IMR-90 (cell line): ENCODE data around the gene MSI2. TPM values are rescaled to one million over a fixed set of nuclear protein-coding genes. Genes with fewer than 3 reads are reported as not detected.

Experiments used
- ATAC-seq: fragments of 200-7000 bp; cut with Tn5 transposase; 2 replicates; pipeline ENCODE4 v1.9.1; 2020; ENCODE audit warnings: low read depth, mild to moderate bottlenecking, moderate library complexity
- BruUV-seq: library from RNA; stranded (reverse); fragments of 400-500 nt; replicated peaks from 2 replicates; lab custom pipeline; 2021; lab: Mats Ljungman, UMichigan
- CTCF ChIA-PET: fragments of 300-600 bp; formaldehyde crosslinking; extraction: SDS; loops from one replicate; lab custom pipeline; 2021; ENCODE audit warnings: antibody characterized with exemption; lab: Yijun Ruan, JAX
- POLR2A ChIA-PET: fragments of 300-600 bp; sonication (Branson Sonifier 250); formaldehyde crosslinking; loops from one replicate; lab custom pipeline; 2022; ENCODE audit warnings: antibody characterized with exemption; ENCODE audit not compliant: unreplicated experiment; lab: Charles Lee
- DNase-seq: peaks from one replicate; pipeline ENCODE4 v3.0.0; 2013
- H2AFZ ChIP-seq: replicated peaks from 2 replicates; pipeline ENCODE3; 2013; ENCODE audit warnings: low read length, mild to moderate bottlenecking; ENCODE audit not compliant: poor library complexity
- H2AK5ac ChIP-seq: 2 replicates; pipeline ENCODE4 v1.6.1; 2013; ENCODE audit warnings: low read depth, low read length, inconsistent platforms
- H2AK9ac ChIP-seq: replicated peaks from 2 replicates; pipeline ENCODE3; 2013; ENCODE audit warnings: mild to moderate bottlenecking, low read depth, low read length, moderate library complexity; ENCODE audit not compliant: poor library complexity
- H2BK120ac ChIP-seq: 2 replicates; pipeline ENCODE4 v1.6.1; 2013; ENCODE audit warnings: low read depth, low read length, inconsistent platforms
- H2BK15ac ChIP-seq: 3 replicates; pipeline ENCODE4 v1.6.1; 2013; ENCODE audit warnings: low read depth, low read length, inconsistent platforms
- H2BK20ac ChIP-seq: 2 replicates; pipeline ENCODE4 v1.6.1; 2013; ENCODE audit warnings: low read depth, mild to moderate bottlenecking, inconsistent platforms, low read length, moderate library complexity
- H2BK5ac ChIP-seq: 2 replicates; pipeline ENCODE4 v1.6.1; 2013; ENCODE audit warnings: mild to moderate bottlenecking, low read depth, low read length, inconsistent platforms; ENCODE audit not compliant: poor library complexity, severe bottlenecking
- H3K14ac ChIP-seq: replicated peaks from 2 replicates; pipeline ENCODE4 v1.6.1; 2013; ENCODE audit warnings: low read depth, low read length, inconsistent platforms
- H3K18ac ChIP-seq: 2 replicates; pipeline ENCODE4 v1.6.1; 2013; ENCODE audit warnings: low read depth, low read length, control low read depth
- H3K23ac ChIP-seq: 2 replicates; pipeline ENCODE4 v1.6.1; 2013; ENCODE audit warnings: low read depth, low read length, inconsistent platforms
- H3K27ac ChIP-seq: 2 replicates; pipeline ENCODE4 v1.5.1; 2013; ENCODE audit warnings: mild to moderate bottlenecking, control low read depth, low read length; ENCODE audit not compliant: insufficient read depth
- H3K27me3 ChIP-seq: 2 replicates; pipeline ENCODE4 v1.6.1; 2013; ENCODE audit warnings: low read length; ENCODE audit not compliant: control insufficient read depth, insufficient read depth
- H3K36me3 ChIP-seq: 2 replicates; pipeline ENCODE4 v1.6.1; 2013; ENCODE audit warnings: low read length, mixed read lengths; ENCODE audit not compliant: control insufficient read depth, insufficient read depth
- H3K4ac ChIP-seq: 2 replicates; pipeline ENCODE4 v1.6.1; 2013; ENCODE audit warnings: low read depth, low read length, inconsistent platforms
- H3K4me1 ChIP-seq: 2 replicates; pipeline ENCODE4 v1.6.1; 2013; ENCODE audit warnings: low read length, mixed read lengths; ENCODE audit not compliant: control insufficient read depth, insufficient read depth
- H3K4me2 ChIP-seq: 2 replicates; pipeline ENCODE4 v1.6.1; 2013; ENCODE audit warnings: low read depth, mild to moderate bottlenecking, control low read depth, low read length, moderate library complexity
- H3K4me3 ChIP-seq: 2 replicates; pipeline ENCODE4 v1.5.1; 2013; ENCODE audit warnings: low read depth, mild to moderate bottlenecking, control low read depth, low read length, moderate library complexity; ENCODE audit not compliant: insufficient read depth
- H3K56ac ChIP-seq: 2 replicates; pipeline ENCODE4 v1.6.1; 2013; ENCODE audit warnings: low read length, inconsistent platforms; ENCODE audit not compliant: insufficient read depth; ENCODE audit errors: extremely low read depth
- H3K79me1 ChIP-seq, 2 experiments: 2 replicates each; pipeline ENCODE4 v1.6.1; 2013; ENCODE audit warnings: low read length in 2 of 2, inconsistent platforms in 1 of 2, low read depth in 1 of 2
- H3K9ac ChIP-seq: 2 replicates; pipeline ENCODE4 v1.6.1; 2013; ENCODE audit warnings: low read depth, low read length, control low read depth
- H3K9me1 ChIP-seq: 2 replicates; pipeline ENCODE4 v1.6.1; 2013; ENCODE audit warnings: low read length, inconsistent platforms; ENCODE audit not compliant: insufficient read depth
- H3K9me3 ChIP-seq: 2 replicates; pipeline ENCODE4 v1.6.1; 2013; ENCODE audit warnings: low read length; ENCODE audit not compliant: control insufficient read depth, insufficient read depth
- H4K20me1 ChIP-seq: 2 replicates; pipeline ENCODE4 v1.6.1; 2013; ENCODE audit warnings: low read length, inconsistent platforms; ENCODE audit not compliant: insufficient read depth
- H4K5ac ChIP-seq: 2 replicates; pipeline ENCODE4 v1.6.1; 2013; ENCODE audit warnings: mild to moderate bottlenecking, low read depth, low read length, control low read depth
- H4K8ac ChIP-seq, 2 experiments: 2 replicates each; pipeline ENCODE4 v1.6.1; 2013; ENCODE audit warnings: low read depth in 2 of 2, low read length in 2 of 2, control low read depth in 1 of 2, inconsistent platforms in 1 of 2
- H4K91ac ChIP-seq: 2 replicates; pipeline ENCODE4 v1.6.1; 2013; ENCODE audit warnings: low read depth, low read length, inconsistent platforms; ENCODE audit not compliant: insufficient read depth
- BHLHE40 ChIP-seq: fragments of 150-350 bp; IDR thresholded peaks from 2 replicates; pipeline ENCODE4 v1.6.1; 2016; ENCODE audit warnings: mild to moderate bottlenecking, low read depth, low read length
- CHD1 ChIP-seq: IDR thresholded peaks from 2 replicates; pipeline ENCODE4 v1.6.1; 2012; ENCODE audit warnings: low read depth, low read length, improper control_type of control experiment
- POLR2A ChIP-seq: IDR thresholded peaks from 2 replicates; pipeline ENCODE4 v1.6.1; 2012; ENCODE audit warnings: mild to moderate bottlenecking, low read depth, low read length
- SMC3 ChIP-seq: fragments of 150-350 bp; IDR thresholded peaks from 2 replicates; pipeline ENCODE4 v1.6.1; 2016; ENCODE audit warnings: low read depth, mild to moderate bottlenecking, antibody characterized with exemption, low read length, moderate library complexity
- WGBS, 2 experiments: methylation state at CpG; one replicate each; pipeline versions ENCODE4 v1.1.5 to v1.1.7; 2013; ENCODE audit warnings: missing lambda C conversion rate in 2 of 2; ENCODE audit not compliant: insufficient read length in 1 of 2; ENCODE audit errors: extremely low coverage in 2 of 2; 5-methylcytosine and 5-hydroxymethylcytosine counted together
- dilution Hi-C: fragments of 300-500 bp; cut with HindIII; formaldehyde crosslinking; loops from one replicate; pipeline ENCODE4 v1.14.3; 2018; ENCODE audit warnings: low sequenced_read_pairs; ENCODE audit not compliant: unreplicated experiment
- in situ Hi-C: fragments of 300-500 bp; cut with MboI; formaldehyde crosslinking; loops from 3 replicates; pipeline ENCODE4 v1.14.3; 2019; ENCODE audit warnings: low sequenced_read_pairs, inconsistent platforms, mixed read lengths
- intact Hi-C: fragments of 100-400 bp; cut with micrococcal nuclease; formaldehyde crosslinking; loops from 2 replicates; pipeline ENCODE4 v1.10.0; 2022
- polyA plus RNA-seq, 3 experiments: library from polyadenylated mRNA; depleted of rRNA; stranded (reverse); fragments of >200 nt; gene quantifications; 2 replicates each; pipeline ENCODE4 v1.2.3, GENCODE V29; 2012; ENCODE audit warnings: low replicate concordance in 1 of 3
- total RNA-seq: library from RNA; depleted of rRNA; stranded (reverse); fragments of >200 nt; gene quantifications from 2 replicates; pipeline ENCODE4 v1.2.3, GENCODE V29; 2012
- TF ChIP-seq, protein P1 (sequence below): conservative IDR thresholded peaks from 2 replicates; pipeline ENCODE4 v1.5.1; 2012; ENCODE audit warnings: mild to moderate bottlenecking, low read depth, low read length, improper control_type of control experiment

Gene MSI2
- total and polyA plus RNA-seq, 2 of the 4 experiments (the other 2 are of a cell fraction) = 13.0 to 16.0 TPM

GRCh38 chr17:57288040-57288772 is 31.9 kb downstream of the MSI2 start:
- 0 out of 2 replicates have a peak overlapping the region, but pooled peaks have one; percentile 8 for H3K9ac ChIP-seq
- H2BK5ac ChIP-seq = no peak overlapping the region
- POLR2A ChIA-PET = interaction anchor here (0.6 kb wide), 1 partner anchor 16 kb away, joined by 7 read pairs; no protein-coding TSS in a partner anchor
- peak overlapping the region; percentile 15 for H2AK9ac ChIP-seq
- H4K5ac ChIP-seq = 0 out of 2 replicates have a peak overlapping the region, but pooled peaks have one; percentile 15
- WGBS, 2 experiments = no CpG with 5 or more reads among the region's 10 CpGs
- no peak overlapping the region for H3K4me2 ChIP-seq
- 0 out of 2 replicates have a peak overlapping the region, but pooled peaks have one; percentile 64 for H3K23ac ChIP-seq
- H2BK120ac ChIP-seq = no peak overlapping the region
- H3K18ac ChIP-seq = 0 out of 2 replicates have a peak overlapping the region, but pooled peaks have one; percentile 12
- CTCF ChIA-PET = no interaction called here
- no peak overlapping the region for H4K91ac ChIP-seq
- peak overlapping the region; percentile 62 for H3K14ac ChIP-seq
- H3K9me1 ChIP-seq = peaks cover 12% of the 10 kb centered on the region; the same call in 1 of the 2 replicates
- no peak overlapping the region for H3K56ac ChIP-seq
- ATAC-seq (no peak), DNase-seq (peak; percentile 33)
- H3K27me3 ChIP-seq = no peaks in the 10 kb centered on the region
- BruUV-seq = no TSS peak
- no peak overlapping the region for H3K4ac ChIP-seq
- no peak overlapping the region for H2AFZ ChIP-seq
- intact Hi-C loops = no loop called here
- in situ Hi-C loops = no loop called here
- dilution Hi-C loops = no loop called here
- no peaks in the 10 kb centered on the region for H3K9me3 ChIP-seq
- no peak overlapping the region for H2BK20ac ChIP-seq
- peaks cover 13 to 18% of the 10 kb centered on the region in 2 experiments; a peak in 2 of 4 replicates for H3K79me1 ChIP-seq
- H4K8ac ChIP-seq = peak overlapping the region in 1 of 2 experiments; percentile 45; a peak in 1 of 4 replicates
- no peak overlapping the region for H2BK15ac ChIP-seq
- H3K27ac ChIP-seq = no peak overlapping the region; the same call in 1 of the 2 replicates
- H3K36me3 ChIP-seq = peaks cover 3% of the 10 kb centered on the region
- H3K4me1 ChIP-seq = peaks cover 5% of the 10 kb centered on the region
- TF ChIP-seq, protein P1, sequence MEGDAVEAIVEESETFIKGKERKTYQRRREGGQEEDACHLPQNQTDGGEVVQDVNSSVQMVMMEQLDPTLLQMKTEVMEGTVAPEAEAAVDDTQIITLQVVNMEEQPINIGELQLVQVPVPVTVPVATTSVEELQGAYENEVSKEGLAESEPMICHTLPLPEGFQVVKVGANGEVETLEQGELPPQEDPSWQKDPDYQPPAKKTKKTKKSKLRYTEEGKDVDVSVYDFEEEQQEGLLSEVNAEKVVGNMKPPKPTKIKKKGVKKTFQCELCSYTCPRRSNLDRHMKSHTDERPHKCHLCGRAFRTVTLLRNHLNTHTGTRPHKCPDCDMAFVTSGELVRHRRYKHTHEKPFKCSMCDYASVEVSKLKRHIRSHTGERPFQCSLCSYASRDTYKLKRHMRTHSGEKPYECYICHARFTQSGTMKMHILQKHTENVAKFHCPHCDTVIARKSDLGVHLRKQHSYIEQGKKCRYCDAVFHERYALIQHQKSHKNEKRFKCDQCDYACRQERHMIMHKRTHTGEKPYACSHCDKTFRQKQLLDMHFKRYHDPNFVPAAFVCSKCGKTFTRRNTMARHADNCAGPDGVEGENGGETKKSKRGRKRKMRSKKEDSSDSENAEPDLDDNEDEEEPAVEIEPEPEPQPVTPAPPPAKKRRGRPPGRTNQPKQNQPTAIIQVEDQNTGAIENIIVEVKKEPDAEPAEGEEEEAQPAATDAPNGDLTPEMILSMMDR = no peak
- TF ChIP-seq POLR2A (no peak), BHLHE40 (no peak), CHD1 (no peak), SMC3 (no peak)
- peaks cover 12% of the 10 kb centered on the region; the same call in 1 of the 2 replicates for H4K20me1 ChIP-seq
- H2AK5ac ChIP-seq = 0 out of 2 replicates have a peak overlapping the region, but pooled peaks have one; percentile 10
- H3K4me3 ChIP-seq = no peak overlapping the region
